ENCODE results near the gene GHR. TPM values are rescaled to one million over a fixed set of nuclear protein-coding genes. Genes with fewer than 3 reads are reported as not detected.

The GHR gene
- total and polyA plus RNA-seq, 10 of the 15 experiments (the other 5 are each of a cell fraction or from before 2014, with no cell fraction given): 0.23 to 10.2 (median 0.48) TPM

DNA sequence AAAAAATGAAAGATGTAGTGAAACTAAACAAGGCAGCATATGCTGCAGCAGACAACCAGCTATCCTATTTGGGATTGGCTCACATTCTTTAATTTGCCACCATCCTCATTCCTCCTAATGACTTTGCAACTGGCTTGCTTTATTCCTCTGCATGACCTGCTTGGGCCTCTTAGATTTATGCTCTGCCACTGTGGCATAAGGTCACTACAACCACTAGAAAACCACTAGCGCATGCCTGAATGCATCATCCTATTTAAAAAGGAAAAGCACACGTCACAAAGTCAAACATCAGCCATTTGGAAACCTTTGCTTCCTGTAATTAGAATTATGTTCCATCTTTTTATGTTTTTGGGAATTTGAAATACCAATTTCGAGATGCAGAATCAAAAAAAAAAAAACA lies 292.5 kb downstream of the GHR start:
- Histone ChIP-seq H2AFZ (ENCODE audit: control insufficient read depth, low read depth, low read length) (no peak overlapping the region), H3K9me3 (replicated peaks; ENCODE audit: control insufficient read depth, insufficient read depth, low read length) (no peaks in the 10 kb centered on the region), H3K4me3 (no peak overlapping the region), H3K9ac (ENCODE audit: control insufficient read depth, insufficient read depth, low read length) (no peak overlapping the region), H3K4me1 (ENCODE audit: control insufficient read depth, insufficient read depth, low read length) (peaks cover 8% of the 10 kb centered on the region), H3K4me2 (ENCODE audit: control insufficient read depth, insufficient read depth) (no peak overlapping the region), H3K36me3 (ENCODE audit: control insufficient read depth in 2 of 2, insufficient read depth in 2 of 2, low read length in 1 of 2) (no peaks in the 10 kb centered on the region), H3K27me3 (replicated peaks in 1 of 2; ENCODE audit: control insufficient read depth in 2 of 2, insufficient read depth in 2 of 2, low read length in 1 of 2) (no peaks in the 10 kb centered on the region), H4K20me1 (ENCODE audit: control insufficient read depth, insufficient read depth) (no peaks in the 10 kb centered on the region), H3K79me2 (ENCODE audit: control insufficient read depth, insufficient read depth, low read length) (no peaks in the 10 kb centered on the region), H3K27ac (ENCODE audit: control insufficient read depth, insufficient read depth) (no peak overlapping the region)
- POLR2A ChIA-PET: no interaction called here
- RAD21 ChIA-PET (ENCODE audit: unreplicated experiment): no interaction called here
- ATAC-seq (peak; percentile 37; the same call in 2 of the 3 replicates), DNase-seq (ENCODE audit: low read depth, low spot score) (no peak), FAIRE-seq (no peak)
- WGBS (ENCODE audit: insufficient coverage, insufficient replicate concordance, low lambda C conversion rate, missing lambda C conversion rate): 41% methylated on average over 3 of the region's 3 CpGs
- intact Hi-C loops (cut with micrococcal nuclease; ENCODE audit: unreplicated experiment) (no loop called here), in situ Hi-C loops (cut with MboI) (no loop called here)
- TF ChIP-seq RUNX3 (IDR thresholded peaks at IDR 0.05; ENCODE audit: low read length) (0 out of 2 replicates have a peak, but pooled peaks have one; percentile 12), NRF1 (conservative IDR thresholded peaks at IDR 0.05; ENCODE audit: low read depth, low read length) (no peak)
- no TSS peak for BruUV-seq (replicated peaks)
- SMC1A ChIA-PET (ENCODE audit: uncharacterized antibody, unreplicated experiment): interaction anchor here (1.2 kb wide), 1 partner anchor 9 kb away, joined by 3 read pairs; no protein-coding TSS in a partner anchor
- CTCF ChIA-PET: no interaction called here

DNA sequence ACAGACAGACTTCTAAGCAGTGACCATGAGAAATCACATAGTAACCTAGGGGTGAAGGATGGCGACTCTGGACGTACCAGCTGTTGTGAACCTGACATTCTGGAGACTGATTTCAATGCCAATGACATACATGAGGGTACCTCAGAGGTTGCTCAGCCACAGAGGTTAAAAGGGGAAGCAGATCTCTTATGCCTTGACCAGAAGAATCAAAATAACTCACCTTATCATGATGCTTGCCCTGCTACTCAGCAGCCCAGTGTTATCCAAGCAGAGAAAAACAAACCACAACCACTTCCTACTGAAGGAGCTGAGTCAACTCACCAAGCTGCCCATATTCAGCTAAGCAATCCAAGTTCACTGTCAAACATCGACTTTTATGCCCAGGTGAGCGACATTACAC lies 295.4 kb downstream of the GHR start:
- intact Hi-C loops (cut with micrococcal nuclease; ENCODE audit: unreplicated experiment): no loop called here
- DNase-seq (ENCODE audit: low read depth, low spot score): peak; percentile 32
- no peak for FAIRE-seq
- Histone ChIP-seq H3K27me3 (replicated peaks in 1 of 2; ENCODE audit: control insufficient read depth in 2 of 2, insufficient read depth in 2 of 2, low read length in 1 of 2) (no peaks in the 10 kb centered on the region), H3K9me3 (replicated peaks; ENCODE audit: control insufficient read depth, insufficient read depth, low read length) (no peaks in the 10 kb centered on the region), H3K4me1 (ENCODE audit: control insufficient read depth, insufficient read depth, low read length) (peaks cover 8% of the 10 kb centered on the region), H3K36me3 (ENCODE audit: control insufficient read depth in 2 of 2, insufficient read depth in 2 of 2, low read length in 1 of 2) (no peaks in the 10 kb centered on the region), H3K9ac (ENCODE audit: control insufficient read depth, insufficient read depth, low read length) (no peak overlapping the region), H3K4me3 (no peak overlapping the region), H2AFZ (ENCODE audit: control insufficient read depth, low read depth, low read length) (no peak overlapping the region), H4K20me1 (ENCODE audit: control insufficient read depth, insufficient read depth) (no peaks in the 10 kb centered on the region), H3K79me2 (ENCODE audit: control insufficient read depth, insufficient read depth, low read length) (no peaks in the 10 kb centered on the region), H3K27ac (ENCODE audit: control insufficient read depth, insufficient read depth) (no peak overlapping the region), H3K4me2 (ENCODE audit: control insufficient read depth, insufficient read depth) (no peak overlapping the region)
- ChIA-PET POLR2A (no interaction called here), RAD21 (ENCODE audit: unreplicated experiment) (interaction anchor here (0.6 to 1.3 kb wide), 5 partner anchors 49 to 296 kb away, joined by 3 read pairs; partner anchors contain the start of gene GHR), SMC1A (ENCODE audit: uncharacterized antibody, unreplicated experiment) (interaction anchor here (1.0 to 2.0 kb wide), 6 partner anchors 15 to 190 kb away, joined by 3 to 7 read pairs (median 4); no protein-coding TSS in a partner anchor), CTCF (interaction anchor here (0.6 to 2.4 kb wide), 3 partner anchors 27 to 171 kb away, joined by 3 to 7 read pairs (median 6); no protein-coding TSS in a partner anchor)
- peak; percentile 90 for ATAC-seq
- whole genome bisulfite sequencing (ENCODE audit: insufficient coverage, insufficient replicate concordance, low lambda C conversion rate, missing lambda C conversion rate): 17% methylated on average over 4 of the region's 4 CpGs
- BruUV-seq (replicated peaks): no TSS peak
- in situ Hi-C loops (cut with MboI): no loop called here
- TF ChIP-seq, protein P1, sequence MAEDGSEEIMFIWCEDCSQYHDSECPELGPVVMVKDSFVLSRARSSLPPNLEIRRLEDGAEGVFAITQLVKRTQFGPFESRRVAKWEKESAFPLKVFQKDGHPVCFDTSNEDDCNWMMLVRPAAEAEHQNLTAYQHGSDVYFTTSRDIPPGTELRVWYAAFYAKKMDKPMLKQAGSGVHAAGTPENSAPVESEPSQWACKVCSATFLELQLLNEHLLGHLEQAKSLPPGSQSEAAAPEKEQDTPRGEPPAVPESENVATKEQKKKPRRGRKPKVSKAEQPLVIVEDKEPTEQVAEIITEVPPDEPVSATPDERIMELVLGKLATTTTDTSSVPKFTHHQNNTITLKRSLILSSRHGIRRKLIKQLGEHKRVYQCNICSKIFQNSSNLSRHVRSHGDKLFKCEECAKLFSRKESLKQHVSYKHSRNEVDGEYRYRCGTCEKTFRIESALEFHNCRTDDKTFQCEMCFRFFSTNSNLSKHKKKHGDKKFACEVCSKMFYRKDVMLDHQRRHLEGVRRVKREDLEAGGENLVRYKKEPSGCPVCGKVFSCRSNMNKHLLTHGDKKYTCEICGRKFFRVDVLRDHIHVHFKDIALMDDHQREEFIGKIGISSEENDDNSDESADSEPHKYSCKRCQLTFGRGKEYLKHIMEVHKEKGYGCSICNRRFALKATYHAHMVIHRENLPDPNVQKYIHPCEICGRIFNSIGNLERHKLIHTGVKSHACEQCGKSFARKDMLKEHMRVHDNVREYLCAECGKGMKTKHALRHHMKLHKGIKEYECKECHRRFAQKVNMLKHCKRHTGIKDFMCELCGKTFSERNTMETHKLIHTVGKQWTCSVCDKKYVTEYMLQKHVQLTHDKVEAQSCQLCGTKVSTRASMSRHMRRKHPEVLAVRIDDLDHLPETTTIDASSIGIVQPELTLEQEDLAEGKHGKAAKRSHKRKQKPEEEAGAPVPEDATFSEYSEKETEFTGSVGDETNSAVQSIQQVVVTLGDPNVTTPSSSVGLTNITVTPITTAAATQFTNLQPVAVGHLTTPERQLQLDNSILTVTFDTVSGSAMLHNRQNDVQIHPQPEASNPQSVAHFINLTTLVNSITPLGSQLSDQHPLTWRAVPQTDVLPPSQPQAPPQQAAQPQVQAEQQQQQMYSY (CRISPR knock-in tag; IDR thresholded peaks at IDR 0.05): no peak
- TF ChIP-seq, protein P2, sequence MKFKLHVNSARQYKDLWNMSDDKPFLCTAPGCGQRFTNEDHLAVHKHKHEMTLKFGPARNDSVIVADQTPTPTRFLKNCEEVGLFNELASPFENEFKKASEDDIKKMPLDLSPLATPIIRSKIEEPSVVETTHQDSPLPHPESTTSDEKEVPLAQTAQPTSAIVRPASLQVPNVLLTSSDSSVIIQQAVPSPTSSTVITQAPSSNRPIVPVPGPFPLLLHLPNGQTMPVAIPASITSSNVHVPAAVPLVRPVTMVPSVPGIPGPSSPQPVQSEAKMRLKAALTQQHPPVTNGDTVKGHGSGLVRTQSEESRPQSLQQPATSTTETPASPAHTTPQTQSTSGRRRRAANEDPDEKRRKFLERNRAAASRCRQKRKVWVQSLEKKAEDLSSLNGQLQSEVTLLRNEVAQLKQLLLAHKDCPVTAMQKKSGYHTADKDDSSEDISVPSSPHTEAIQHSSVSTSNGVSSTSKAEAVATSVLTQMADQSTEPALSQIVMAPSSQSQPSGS (IDR thresholded peaks at IDR 0.05; ENCODE audit: low read length): peak; percentile 63; the same call in 1 of the 2 replicates
- TF ChIP-seq JUNB (IDR thresholded peaks at IDR 0.05) (peak; percentile 41; the same call in 1 of the 2 replicates), CBFB (IDR thresholded peaks at IDR 0.05; ENCODE audit: low read depth) (peak; percentile 48; the same call in 1 of the 2 replicates), NFIC (IDR thresholded peaks at IDR 0.05; ENCODE audit: low read depth, low read length) (peak; percentile 79), SRF (IDR thresholded peaks at IDR 0.05; ENCODE audit: low read depth in 2 of 2, low read length in 2 of 2) (peak in 1 of 2 experiments; percentile 30; a peak in 1 of 4 replicates), NR2F1 (conservative IDR thresholded peaks at IDR 0.05) (peak; percentile 51), FOXM1 (IDR thresholded peaks at IDR 0.05; ENCODE audit: low read depth, low read length) (0 out of 2 replicates have a peak, but pooled peaks have one; percentile 43)
- TF ChIP-seq, protein P3, sequence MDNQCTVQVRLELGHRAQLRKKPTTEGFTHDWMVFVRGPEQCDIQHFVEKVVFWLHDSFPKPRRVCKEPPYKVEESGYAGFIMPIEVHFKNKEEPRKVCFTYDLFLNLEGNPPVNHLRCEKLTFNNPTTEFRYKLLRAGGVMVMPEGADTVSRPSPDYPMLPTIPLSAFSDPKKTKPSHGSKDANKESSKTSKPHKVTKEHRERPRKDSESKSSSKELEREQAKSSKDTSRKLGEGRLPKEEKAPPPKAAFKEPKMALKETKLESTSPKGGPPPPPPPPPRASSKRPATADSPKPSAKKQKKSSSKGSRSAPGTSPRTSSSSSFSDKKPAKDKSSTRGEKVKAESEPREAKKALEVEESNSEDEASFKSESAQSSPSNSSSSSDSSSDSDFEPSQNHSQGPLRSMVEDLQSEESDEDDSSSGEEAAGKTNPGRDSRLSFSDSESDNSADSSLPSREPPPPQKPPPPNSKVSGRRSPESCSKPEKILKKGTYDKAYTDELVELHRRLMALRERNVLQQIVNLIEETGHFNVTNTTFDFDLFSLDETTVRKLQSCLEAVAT (IDR thresholded peaks at IDR 0.05): no peak

Data from GM12878 (cell line).